ENCODE data around the gene NSMF.

Gene NSMF

GRCh38 chr9:137459152-137459600 is at the start of gene NSMF:
TSS of gene NSMF (minus strand) at chr9:137459334. CDS start at chr9:137459102, 232 bp downstream.
- peak; percentile 91 for DNase-seq

- DNase-seq: peak; percentile 91
Measured at GRCh38 chr9:137506702-137507171, 47.6 kb upstream of the NSMF start.

- no peak for DNase-seq
Measured at GRCh38 chr9:137506274-137506673, 47.1 kb upstream of the NSMF start.

GRCh38 chr9:137505421-137506140 is 46.4 kb upstream of the NSMF start:
- DNase-seq: no peak

- DNase-seq: peak; percentile 56
Measured at GRCh38 chr9:137504432-137504777, 45.3 kb upstream of the NSMF start.

- peak; percentile 52 for DNase-seq
Measured at GRCh38 chr9:137502008-137502911, 43.1 kb upstream of the NSMF start.

GRCh38 chr9:137501457-137501856 is 42.3 kb upstream of the NSMF start:
- no peak for DNase-seq

- no peak for DNase-seq
Measured at GRCh38 chr9:137500666-137501397, 41.7 kb upstream of the NSMF start.

- DNase-seq: no peak
Measured at GRCh38 chr9:137499858-137500661, 40.9 kb upstream of the NSMF start.

- DNase-seq: no peak
Measured at GRCh38 chr9:137499416-137499815, 40.3 kb upstream of the NSMF start.

- DNase-seq: no peak
Measured at GRCh38 chr9:137498720-137499150, 39.6 kb upstream of the NSMF start.

- no peak for DNase-seq
Measured at GRCh38 chr9:137497921-137498719, 39.0 kb upstream of the NSMF start.

- no peak for DNase-seq
Measured at GRCh38 chr9:137496601-137497375, 37.7 kb upstream of the NSMF start.

GRCh38 chr9:137494550-137495351 is 35.6 kb upstream of the NSMF start:
- DNase-seq: no peak

- no peak for DNase-seq
Measured at GRCh38 chr9:137494104-137494544, 35.0 kb upstream of the NSMF start.

- DNase-seq: no peak
Measured at GRCh38 chr9:137493364-137494103, 34.4 kb upstream of the NSMF start.

- no peak for DNase-seq
Measured at GRCh38 chr9:137492464-137493363, 33.6 kb upstream of the NSMF start.

Measured in NCI-H2171 treated with DMSO at 0.1 percent for 48 hours (cell line).